ENCODE results near the gene KLHL29. TPM values are rescaled to one million over a fixed set of nuclear protein-coding genes. Genes with fewer than 3 reads are reported as not detected.

Gene KLHL29
- total RNA-seq, 2 donors from 2014 or later = 2.0 to 2.9 TPM

DNA sequence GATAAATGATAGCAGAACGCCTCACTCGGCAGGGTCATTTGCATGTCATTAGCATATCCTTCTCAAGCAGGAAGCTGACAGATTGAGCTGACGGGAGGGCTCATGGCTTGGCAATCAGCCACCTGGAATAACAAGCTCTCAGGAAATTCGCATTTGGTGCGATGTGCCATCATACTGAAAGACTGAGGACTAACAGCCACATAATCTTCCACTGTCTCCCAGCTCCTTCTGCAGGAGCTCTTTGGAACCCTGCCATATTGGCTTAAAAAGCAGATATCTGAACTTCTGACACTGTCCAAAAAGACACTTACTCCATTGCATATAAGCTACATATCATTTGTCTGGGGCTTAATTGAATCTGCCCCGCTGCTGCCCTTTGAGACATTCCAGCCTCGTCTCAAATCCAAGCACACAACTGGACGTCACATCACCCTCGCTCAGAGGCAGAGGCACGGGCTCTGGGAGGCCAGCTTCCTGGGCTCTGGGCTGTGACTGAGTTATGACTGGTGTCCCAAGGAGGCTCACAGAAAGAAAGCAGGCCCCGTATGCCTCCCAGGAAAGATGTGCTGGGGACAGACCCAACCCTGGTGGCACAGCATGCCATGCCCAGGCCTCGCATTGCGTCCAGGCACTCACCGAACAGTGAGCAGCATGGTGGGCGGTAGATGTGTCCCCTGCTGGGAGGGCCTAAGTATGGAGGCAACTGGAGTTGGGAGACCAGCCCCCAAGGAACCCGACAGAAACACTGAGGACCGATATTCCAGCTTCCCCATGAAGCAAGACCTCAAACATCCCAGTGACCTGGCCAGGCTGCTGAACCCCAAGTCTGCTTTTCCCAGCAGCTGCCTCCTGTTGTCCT is 314.0 kb downstream of the KLHL29 start:
- intact Hi-C loops (cut with DNase I) = no loop called here
- no peak overlapping the region for H3K27ac ChIP-seq
- no peak for DNase-seq

DNA sequence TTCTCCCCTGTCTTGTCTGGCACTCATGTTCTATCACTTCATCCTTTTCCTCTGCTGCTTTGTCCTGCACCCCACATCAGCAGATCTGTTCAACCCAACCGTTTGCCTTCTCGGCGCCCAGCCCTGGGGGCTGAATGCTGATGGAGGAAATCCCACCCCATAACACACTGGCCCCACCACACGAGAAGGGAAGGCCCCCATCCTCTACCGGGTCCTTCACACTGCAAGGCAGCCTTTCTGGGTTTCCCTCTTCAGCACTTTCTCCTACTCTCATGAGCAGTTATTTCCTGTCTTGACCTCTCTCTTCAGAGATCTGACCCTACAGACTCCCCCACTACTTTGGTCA is 314.6 kb downstream of the KLHL29 start:
- no peak overlapping the region for H3K4me3 ChIP-seq
- TF ChIP-seq CTCF (IDR thresholded peaks at IDR 0.05) = no peak
- no peaks in the 10 kb centered on the region for H3K36me3 ChIP-seq
- no peak overlapping the region for H3K27ac ChIP-seq
- no peak for DNase-seq
- H3K9me3 ChIP-seq = no peaks in the 10 kb centered on the region
- H3K9ac ChIP-seq (ENCODE audit: low read depth in 2 of 2, low read length in 2 of 2) = no peak overlapping the region
- no peaks in the 10 kb centered on the region for H3K27me3 ChIP-seq
- no peaks in the 10 kb centered on the region for H3K4me1 ChIP-seq
- intact Hi-C loops (cut with DNase I) = no loop called here

More for the DNA sequence above, 314.0 kb downstream of the KLHL29 start:
- H3K4me1 ChIP-seq = no peaks in the 10 kb centered on the region
- no peak overlapping the region for H3K4me3 ChIP-seq
- H3K9me3 ChIP-seq = no peaks in the 10 kb centered on the region
- no peak overlapping the region for H3K9ac ChIP-seq (ENCODE audit: low read depth in 2 of 2, low read length in 2 of 2)
- no peak for TF ChIP-seq CTCF (IDR thresholded peaks at IDR 0.05)
- no peaks in the 10 kb centered on the region for H3K36me3 ChIP-seq
- H3K27me3 ChIP-seq = no peaks in the 10 kb centered on the region

DNA sequence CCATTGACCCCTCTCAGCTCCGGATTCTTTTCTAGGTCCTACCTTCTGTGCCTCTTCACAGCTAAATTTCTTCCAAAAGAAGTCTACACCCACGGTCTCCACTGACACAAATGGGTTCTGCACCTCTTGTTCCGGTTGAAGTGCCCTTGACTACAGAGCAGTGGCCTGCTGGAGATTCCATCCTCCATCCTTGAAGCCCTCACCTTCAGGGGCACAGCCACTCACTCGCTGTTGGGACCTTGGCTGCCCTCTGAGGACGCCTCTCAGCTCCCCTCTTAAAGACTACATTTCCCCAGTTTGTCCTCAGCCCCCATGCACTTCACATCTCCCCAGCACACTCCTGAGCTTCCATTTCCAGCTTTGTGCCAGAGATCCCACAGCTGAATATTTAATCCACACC is 315.6 kb downstream of the KLHL29 start:
- no peak for TF ChIP-seq CTCF (IDR thresholded peaks at IDR 0.05)

GRCh38 chr2:23703037-23703582 is 318.1 kb downstream of the KLHL29 start:
- no peak for TF ChIP-seq CTCF (IDR thresholded peaks at IDR 0.05)
- intact Hi-C loops (cut with DNase I) = no loop called here
- no peaks in the 10 kb centered on the region for H3K36me3 ChIP-seq
- H3K27ac ChIP-seq = no peak overlapping the region
- no peaks in the 10 kb centered on the region for H3K27me3 ChIP-seq
- H3K9me3 ChIP-seq = no peaks in the 10 kb centered on the region
- no peak for DNase-seq
- no peaks in the 10 kb centered on the region for H3K4me1 ChIP-seq
- H3K4me3 ChIP-seq = no peak overlapping the region
- H3K9ac ChIP-seq (ENCODE audit: low read depth in 2 of 2, low read length in 2 of 2) = no peak overlapping the region

More for the DNA sequence above, 315.6 kb downstream of the KLHL29 start:
- Histone ChIP-seq H3K9ac (ENCODE audit: low read depth in 2 of 2, low read length in 2 of 2) (no peak overlapping the region), H3K4me3 (no peak overlapping the region), H3K9me3 (no peaks in the 10 kb centered on the region), H3K36me3 (no peaks in the 10 kb centered on the region), H3K27me3 (no peaks in the 10 kb centered on the region), H3K4me1 (no peaks in the 10 kb centered on the region), H3K27ac (no peak overlapping the region)
- intact Hi-C loops (cut with DNase I) = no loop called here
- no peak for DNase-seq

GRCh38 chr2:23703583-23704385 is 318.8 kb downstream of the KLHL29 start:
- Histone ChIP-seq H3K4me3 (no peak overlapping the region), H3K9ac (ENCODE audit: low read depth in 2 of 2, low read length in 2 of 2) (no peak overlapping the region), H3K27me3 (no peaks in the 10 kb centered on the region), H3K9me3 (no peaks in the 10 kb centered on the region), H3K36me3 (no peaks in the 10 kb centered on the region), H3K27ac (no peak overlapping the region), H3K4me1 (no peaks in the 10 kb centered on the region)
- DNase-seq = no peak
- no peak for TF ChIP-seq CTCF (IDR thresholded peaks at IDR 0.05)
- intact Hi-C loops (cut with DNase I) = no loop called here

Measured in colonic mucosa (tissue), 4 donors.